Fibroblast of lung (primary cell): Measurements from ENCODE around the gene DYRK2. TPM values are rescaled to one million over a fixed set of nuclear protein-coding genes. Genes with fewer than 3 reads are reported as not detected.

ENCODE experiments used
- DNase-seq, 2 donors: peaks; one replicate each; pipeline versions ENCODE4 v3.0.0 to v3.0.0-alpha.2; 2010; ENCODE audit warnings: low read depth in 2 of 2
- H2AFZ ChIP-seq: 2 replicates; pipeline ENCODE4 v1.5.1; 2012; ENCODE audit warnings: low read length, control low read depth, inconsistent platforms
- H3K27ac ChIP-seq: 2 replicates; pipeline ENCODE4 v1.5.1; 2011; ENCODE audit warnings: low read length, control low read depth; ENCODE audit not compliant: insufficient read depth
- H3K27me3 ChIP-seq: 2 replicates; pipeline ENCODE4 v1.5.1; 2011; ENCODE audit warnings: mild to moderate bottlenecking, low read length; ENCODE audit not compliant: control insufficient read depth, insufficient read depth
- H3K36me3 ChIP-seq: 2 replicates; pipeline ENCODE4 v1.5.1; 2011; ENCODE audit warnings: low read length; ENCODE audit not compliant: control insufficient read depth, insufficient read depth
- H3K4me1 ChIP-seq: 2 replicates; pipeline ENCODE4 v1.5.1; 2011; ENCODE audit warnings: low read length; ENCODE audit not compliant: control insufficient read depth, insufficient read depth; ENCODE audit errors: extremely low read depth
- H3K4me2 ChIP-seq: 2 replicates; pipeline ENCODE4 v1.5.1; 2011; ENCODE audit warnings: low read length, control low read depth; ENCODE audit not compliant: insufficient read depth; ENCODE audit errors: extremely low read depth
- H3K4me3 ChIP-seq, 4 experiments: fragments of 200-600 bp in 1 of 4; sonication (generic) in 1 of 4; replicated peaks in 1 of 4; 2 replicates each; pipeline ENCODE4 v1.5.1; 2011 to 2016; ENCODE audit warnings: low read length in 4 of 4, low read depth in 3 of 4, mild to moderate bottlenecking in 3 of 4, control low read depth in 2 of 4, inconsistent platforms in 1 of 4, mixed read lengths in 1 of 4; ENCODE audit not compliant: insufficient read depth in 1 of 4; ENCODE audit errors: control extremely low read depth in 1 of 4
- H3K79me2 ChIP-seq: 2 replicates; pipeline ENCODE4 v1.5.1; 2012; ENCODE audit warnings: mild to moderate bottlenecking, low read length, inconsistent platforms; ENCODE audit not compliant: control insufficient read depth, insufficient read depth
- H3K9ac ChIP-seq: 2 replicates; pipeline ENCODE4 v1.5.1; 2011; ENCODE audit warnings: mild to moderate bottlenecking, low read length, control low read depth; ENCODE audit not compliant: insufficient read depth
- H3K9me3 ChIP-seq: 2 replicates; pipeline ENCODE4 v1.5.1; 2012; ENCODE audit warnings: low read depth, low read length; ENCODE audit not compliant: control insufficient read depth, insufficient read depth
- H4K20me1 ChIP-seq: 2 replicates; pipeline ENCODE4 v1.5.1; 2011; ENCODE audit warnings: low read length; ENCODE audit not compliant: control insufficient read depth, insufficient read depth; ENCODE audit errors: extremely low read depth
- EZH2 ChIP-seq: IDR thresholded peaks from 2 replicates; pipeline ENCODE4 v1.5.1; 2012; ENCODE audit warnings: low read length, control low read depth, mild to moderate bottlenecking; ENCODE audit errors: missing control alignments
- polyA plus RNA-seq, 2 donors: library from polyadenylated mRNA; depleted of rRNA in 1 of 2; stranded (reverse) in 1 of 2; unstranded in 1 of 2; fragments of >200 nt; gene quantifications; 2 replicates each; pipeline ENCODE4 v1.2.1, GENCODE V29; 2011 to 2012; ENCODE audit warnings: missing spikeins in 1 of 2
- total RNA-seq: library from RNA; depleted of rRNA; stranded (reverse); fragments of >200 nt; gene quantifications from 2 replicates; pipeline ENCODE4 v1.2.1, GENCODE V29; 2014
- TF ChIP-seq, protein P1 (sequence below), 2 donors: IDR thresholded peaks in 1 of 2; conservative IDR thresholded peaks in 1 of 2; 1 replicate in 1 of 2; 2 replicates in 1 of 2; pipeline ENCODE4 v1.5.1; 2011 to 2012; ENCODE audit warnings: low read length in 2 of 2, control low read depth in 1 of 2, inconsistent platforms in 1 of 2, low read depth in 1 of 2, mild to moderate bottlenecking in 1 of 2

Gene DYRK2
- total and polyA plus RNA-seq, 2 donors (not counting 1 experiment from before 2014, with no cell fraction given): 18.7 to 22.5 TPM

DNA sequence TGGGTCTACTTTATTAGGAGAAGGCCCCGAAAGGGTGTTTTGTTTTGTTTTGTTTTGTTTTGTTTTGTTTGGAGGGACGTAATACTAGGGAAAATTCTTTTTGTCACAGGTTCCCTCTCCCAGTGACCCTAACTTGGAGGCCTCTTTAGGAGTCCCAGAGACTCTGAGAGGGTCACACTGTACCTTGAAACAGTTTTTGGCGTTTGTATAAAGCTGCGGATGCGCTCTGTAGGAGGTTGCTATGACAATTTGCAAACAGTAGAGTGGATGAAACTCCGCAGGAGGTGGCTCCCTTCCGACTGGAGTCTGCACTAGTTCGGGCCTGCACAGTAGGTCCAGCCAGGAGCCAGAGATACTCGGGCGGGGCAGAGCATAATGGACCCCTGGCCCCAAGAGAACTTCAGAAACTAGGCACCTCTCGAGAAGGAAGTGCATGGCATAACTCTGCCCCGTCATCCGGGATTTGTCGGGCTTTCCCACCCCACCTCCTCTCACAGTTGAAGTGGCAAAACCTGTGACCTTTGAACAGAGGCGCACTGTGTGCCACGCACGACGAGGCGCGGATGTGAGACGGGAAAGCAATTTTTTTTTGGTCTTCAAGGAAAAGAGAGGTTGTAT lies 1.3 kb upstream of the DYRK2 start:
- peak overlapping the region in 2 of 4 experiments; percentile 71 to 83 for H3K4me3 ChIP-seq
- H4K20me1 ChIP-seq: no peaks in the 10 kb centered on the region
- H3K4me1 ChIP-seq: no peaks in the 10 kb centered on the region
- TF ChIP-seq, protein P1, sequence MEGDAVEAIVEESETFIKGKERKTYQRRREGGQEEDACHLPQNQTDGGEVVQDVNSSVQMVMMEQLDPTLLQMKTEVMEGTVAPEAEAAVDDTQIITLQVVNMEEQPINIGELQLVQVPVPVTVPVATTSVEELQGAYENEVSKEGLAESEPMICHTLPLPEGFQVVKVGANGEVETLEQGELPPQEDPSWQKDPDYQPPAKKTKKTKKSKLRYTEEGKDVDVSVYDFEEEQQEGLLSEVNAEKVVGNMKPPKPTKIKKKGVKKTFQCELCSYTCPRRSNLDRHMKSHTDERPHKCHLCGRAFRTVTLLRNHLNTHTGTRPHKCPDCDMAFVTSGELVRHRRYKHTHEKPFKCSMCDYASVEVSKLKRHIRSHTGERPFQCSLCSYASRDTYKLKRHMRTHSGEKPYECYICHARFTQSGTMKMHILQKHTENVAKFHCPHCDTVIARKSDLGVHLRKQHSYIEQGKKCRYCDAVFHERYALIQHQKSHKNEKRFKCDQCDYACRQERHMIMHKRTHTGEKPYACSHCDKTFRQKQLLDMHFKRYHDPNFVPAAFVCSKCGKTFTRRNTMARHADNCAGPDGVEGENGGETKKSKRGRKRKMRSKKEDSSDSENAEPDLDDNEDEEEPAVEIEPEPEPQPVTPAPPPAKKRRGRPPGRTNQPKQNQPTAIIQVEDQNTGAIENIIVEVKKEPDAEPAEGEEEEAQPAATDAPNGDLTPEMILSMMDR (conservative IDR thresholded peaks at IDR 0.05 in 1 of 2, IDR thresholded peaks at IDR 0.05 in 1 of 2; ENCODE audit: low read depth in 1 of 2, low read length in 2 of 2): no peak
- no peak for TF ChIP-seq EZH2
- no peaks in the 10 kb centered on the region for H3K9me3 ChIP-seq
- H3K9ac ChIP-seq: no peak overlapping the region
- no peaks in the 10 kb centered on the region for H3K27me3 ChIP-seq
- DNase-seq: no peak
- H3K27ac ChIP-seq: peak overlapping the region; percentile 92
- H3K36me3 ChIP-seq: no peaks in the 10 kb centered on the region
- peaks cover 34% of the 10 kb centered on the region for H3K79me2 ChIP-seq
- peak overlapping the region; percentile 96 for H3K4me2 ChIP-seq
- no peak overlapping the region for H2AFZ ChIP-seq

DNA sequence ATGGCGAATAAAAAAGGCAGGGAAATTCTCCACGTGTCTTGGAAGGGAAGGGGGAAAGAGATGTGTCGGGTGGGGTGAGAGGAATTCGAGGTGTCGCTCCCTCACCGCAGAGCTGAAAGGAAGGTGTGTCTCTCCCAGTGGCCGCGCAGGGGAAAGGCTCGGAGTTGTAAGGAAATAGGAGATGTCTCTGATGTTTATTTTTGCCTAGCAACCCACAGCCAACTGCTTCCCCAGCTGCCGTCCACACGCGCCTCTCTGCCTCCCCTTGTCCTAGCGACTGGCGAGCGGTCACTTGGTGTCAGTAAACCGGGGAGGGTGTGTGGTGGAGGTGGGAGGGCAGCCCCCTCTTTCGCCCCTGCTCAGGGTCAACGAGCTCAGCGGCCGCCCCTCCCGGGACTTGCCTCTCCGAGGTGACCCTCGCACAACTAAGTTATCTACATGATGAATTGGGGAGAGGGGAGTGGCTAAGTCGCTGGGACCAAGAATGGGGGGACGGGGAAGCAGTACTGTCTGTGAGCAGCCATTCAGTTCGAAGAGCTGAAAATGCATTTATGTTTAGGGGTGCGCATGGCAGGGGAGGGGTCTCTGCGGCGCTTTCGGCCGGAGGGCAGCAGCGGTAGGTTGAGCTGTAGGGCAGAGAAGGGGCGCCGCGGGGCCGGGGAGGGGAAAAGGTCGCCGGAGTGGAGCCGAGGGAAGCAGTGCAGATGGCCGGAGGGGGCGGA lies 585 bp upstream of the DYRK2 start:
- DNase-seq: peak; percentile 84 to 89
- Histone ChIP-seq H3K4me3 (peak overlapping the region; percentile 71 to 87 (median 80)), H3K79me2 (peaks cover 41% of the 10 kb centered on the region), H3K27me3 (no peaks in the 10 kb centered on the region), H3K4me1 (no peaks in the 10 kb centered on the region), H2AFZ (peak overlapping the region; percentile 77), H3K9me3 (no peaks in the 10 kb centered on the region), H3K27ac (peak overlapping the region; percentile 92), H3K36me3 (no peaks in the 10 kb centered on the region), H3K9ac (peak overlapping the region; percentile 76), H3K4me2 (peak overlapping the region; percentile 96), H4K20me1 (no peaks in the 10 kb centered on the region)
- TF ChIP-seq EZH2: no peak
- TF ChIP-seq, protein P1 (conservative IDR thresholded peaks at IDR 0.05 in 1 of 2, IDR thresholded peaks at IDR 0.05 in 1 of 2; ENCODE audit: low read depth in 1 of 2, low read length in 2 of 2): peak; percentile 33 to 50

DNA sequence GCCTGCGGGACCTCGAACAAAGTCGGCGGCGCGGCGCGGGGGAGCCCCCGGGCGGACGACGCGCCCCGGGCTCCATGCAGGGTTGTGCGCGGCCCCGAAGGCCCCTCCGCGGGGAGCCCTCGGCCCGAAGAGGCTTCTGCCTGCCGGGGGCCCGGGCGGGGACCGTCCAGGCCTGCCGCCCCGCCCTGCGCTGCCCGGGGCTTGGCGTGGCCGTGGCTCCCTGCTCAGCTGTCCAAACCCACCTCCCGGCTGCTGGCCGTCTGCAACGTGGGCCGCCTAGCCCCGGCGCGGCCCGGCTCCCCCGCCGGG lies 670 bp downstream of the DYRK2 start:
- no peaks in the 10 kb centered on the region for H3K9me3 ChIP-seq
- peak overlapping the region; percentile 74 for H3K27ac ChIP-seq
- H2AFZ ChIP-seq: no peak overlapping the region
- no peaks in the 10 kb centered on the region for H4K20me1 ChIP-seq
- no peak overlapping the region for H3K4me2 ChIP-seq
- H3K36me3 ChIP-seq: no peaks in the 10 kb centered on the region
- no peak for TF ChIP-seq EZH2
- TF ChIP-seq, protein P1 (conservative IDR thresholded peaks at IDR 0.05 in 1 of 2, IDR thresholded peaks at IDR 0.05 in 1 of 2; ENCODE audit: low read depth in 1 of 2, low read length in 2 of 2): no peak
- peak overlapping the region in 3 of 4 experiments; percentile 49 to 91 (median 75) for H3K4me3 ChIP-seq
- DNase-seq: no peak
- H3K4me1 ChIP-seq: no peaks in the 10 kb centered on the region
- H3K79me2 ChIP-seq: peaks cover 54% of the 10 kb centered on the region
- peak overlapping the region; percentile 91 for H3K9ac ChIP-seq
- H3K27me3 ChIP-seq: no peaks in the 10 kb centered on the region
